Osteoblast (primary cell): Measurements from ENCODE around the gene PAPSS1. TPM values are rescaled to one million over a fixed set of nuclear protein-coding genes. Genes with fewer than 3 reads are reported as not detected.

Source experiments
- DNase-seq: peaks from one replicate; pipeline ENCODE4 v3.0.0; 2011; ENCODE audit warnings: low spot score, mixed read lengths; ENCODE audit not compliant: insufficient read length; ENCODE audit errors: missing footprints
- H2AFZ ChIP-seq: 2 replicates; pipeline ENCODE4 v1.6.0; 2011; ENCODE audit warnings: mild to moderate bottlenecking, low read length
- H3K27ac ChIP-seq: 2 replicates; pipeline ENCODE4 v1.5.1; 2011; ENCODE audit warnings: mild to moderate bottlenecking, low read depth, low read length, moderate library complexity
- H3K27me3 ChIP-seq: 2 replicates; pipeline ENCODE4 v1.6.0; 2012; ENCODE audit warnings: mild to moderate bottlenecking, control low read depth, inconsistent platforms, low read length, moderate library complexity; ENCODE audit not compliant: insufficient read depth
- H3K36me3 ChIP-seq: 2 replicates; pipeline ENCODE4 v1.5.1; 2011; ENCODE audit warnings: mild to moderate bottlenecking, low read length, control low read depth, moderate library complexity; ENCODE audit not compliant: insufficient read depth
- H3K4me1 ChIP-seq: 2 replicates; pipeline ENCODE4 v1.5.1; 2011; ENCODE audit warnings: mild to moderate bottlenecking, low read length, control low read depth, moderate library complexity; ENCODE audit not compliant: insufficient read depth
- H3K4me2 ChIP-seq: 2 replicates; pipeline ENCODE4 v1.6.0; 2011; ENCODE audit warnings: mild to moderate bottlenecking, low read length; ENCODE audit not compliant: insufficient read depth
- H3K4me3 ChIP-seq: fragments of 200-600 bp; sonication (generic); 3 replicates; pipeline ENCODE4 v1.5.1; 2012; ENCODE audit warnings: mild to moderate bottlenecking, low read length, inconsistent platforms; ENCODE audit not compliant: insufficient read depth
- H3K79me2 ChIP-seq: 2 replicates; pipeline ENCODE4 v1.6.0; 2012; ENCODE audit warnings: mild to moderate bottlenecking, low read length, control low read depth, inconsistent platforms; ENCODE audit not compliant: insufficient read depth
- H3K9me3 ChIP-seq: 2 replicates; pipeline ENCODE4 v1.5.1; 2011; ENCODE audit warnings: low read depth, low read length, control low read depth
- H4K20me1 ChIP-seq: 2 replicates; pipeline ENCODE4 v1.6.0; 2012; ENCODE audit warnings: mild to moderate bottlenecking, low read length, control low read depth; ENCODE audit not compliant: insufficient read depth
- total RNA-seq: library from RNA; depleted of rRNA; stranded (reverse); fragments of >200 nt; gene quantifications from 2 replicates; pipeline ENCODE4 v1.2.3, GENCODE V29; 2012
- TF ChIP-seq, protein P1 (sequence below): IDR thresholded peaks from 2 replicates; pipeline ENCODE4 v1.5.1; 2011; ENCODE audit warnings: mild to moderate bottlenecking, low read depth, low read length, moderate library complexity; ENCODE audit errors: extremely low read depth

The PAPSS1 gene
- total RNA-seq, 1 donor, result 123 TPM

DNA sequence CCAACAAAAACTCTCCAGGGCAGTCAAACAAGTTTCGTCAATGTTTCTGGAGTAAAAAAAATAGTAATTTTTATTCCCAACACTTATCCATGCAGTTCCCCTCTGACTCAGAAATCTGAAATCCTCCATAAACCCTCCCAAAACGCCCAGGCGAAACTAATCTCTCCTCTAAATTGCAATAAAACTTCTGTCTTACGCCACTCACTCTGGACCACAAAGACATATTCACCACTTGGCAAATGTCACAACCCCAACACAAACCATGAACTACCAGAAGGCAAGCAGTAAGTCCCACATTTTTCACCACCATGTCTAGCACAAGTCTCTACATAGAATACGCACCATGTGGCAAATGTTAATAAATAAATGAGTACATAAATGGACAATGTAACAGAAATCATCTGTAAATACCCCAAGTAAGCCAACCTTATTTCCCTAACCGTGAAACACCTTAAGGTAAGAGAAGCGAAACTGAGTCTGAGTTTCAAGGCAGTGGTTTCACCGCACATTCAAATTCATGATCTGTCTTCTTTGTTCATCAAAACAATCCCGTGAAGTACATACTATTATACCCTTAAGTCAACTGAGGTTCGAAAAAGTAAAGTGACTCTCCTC lies 1.6 kb downstream of the PAPSS1 start:
- Histone ChIP-seq H3K27ac (peak overlapping the region; percentile 57), H3K79me2 (peaks cover 65% of the 10 kb centered on the region), H3K36me3 (no peaks in the 10 kb centered on the region), H3K27me3 (no peaks in the 10 kb centered on the region), H3K4me1 (peaks cover 23% of the 10 kb centered on the region), H4K20me1 (peaks cover 26% of the 10 kb centered on the region), H3K4me2 (peak overlapping the region; percentile 86), H3K9me3 (no peaks in the 10 kb centered on the region), H2AFZ (peak overlapping the region; percentile 28), H3K4me3 (peak overlapping the region; percentile 98)
- DNase-seq, result peak; percentile 84
- TF ChIP-seq, protein P1, sequence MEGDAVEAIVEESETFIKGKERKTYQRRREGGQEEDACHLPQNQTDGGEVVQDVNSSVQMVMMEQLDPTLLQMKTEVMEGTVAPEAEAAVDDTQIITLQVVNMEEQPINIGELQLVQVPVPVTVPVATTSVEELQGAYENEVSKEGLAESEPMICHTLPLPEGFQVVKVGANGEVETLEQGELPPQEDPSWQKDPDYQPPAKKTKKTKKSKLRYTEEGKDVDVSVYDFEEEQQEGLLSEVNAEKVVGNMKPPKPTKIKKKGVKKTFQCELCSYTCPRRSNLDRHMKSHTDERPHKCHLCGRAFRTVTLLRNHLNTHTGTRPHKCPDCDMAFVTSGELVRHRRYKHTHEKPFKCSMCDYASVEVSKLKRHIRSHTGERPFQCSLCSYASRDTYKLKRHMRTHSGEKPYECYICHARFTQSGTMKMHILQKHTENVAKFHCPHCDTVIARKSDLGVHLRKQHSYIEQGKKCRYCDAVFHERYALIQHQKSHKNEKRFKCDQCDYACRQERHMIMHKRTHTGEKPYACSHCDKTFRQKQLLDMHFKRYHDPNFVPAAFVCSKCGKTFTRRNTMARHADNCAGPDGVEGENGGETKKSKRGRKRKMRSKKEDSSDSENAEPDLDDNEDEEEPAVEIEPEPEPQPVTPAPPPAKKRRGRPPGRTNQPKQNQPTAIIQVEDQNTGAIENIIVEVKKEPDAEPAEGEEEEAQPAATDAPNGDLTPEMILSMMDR, result no peak

- TF ChIP-seq, protein P1, result no peak
- H4K20me1 ChIP-seq, result peaks cover 42% of the 10 kb centered on the region
These were observed 5.8 kb downstream of the PAPSS1 start for GRCh38 chr4:107714256-107714655.

DNA sequence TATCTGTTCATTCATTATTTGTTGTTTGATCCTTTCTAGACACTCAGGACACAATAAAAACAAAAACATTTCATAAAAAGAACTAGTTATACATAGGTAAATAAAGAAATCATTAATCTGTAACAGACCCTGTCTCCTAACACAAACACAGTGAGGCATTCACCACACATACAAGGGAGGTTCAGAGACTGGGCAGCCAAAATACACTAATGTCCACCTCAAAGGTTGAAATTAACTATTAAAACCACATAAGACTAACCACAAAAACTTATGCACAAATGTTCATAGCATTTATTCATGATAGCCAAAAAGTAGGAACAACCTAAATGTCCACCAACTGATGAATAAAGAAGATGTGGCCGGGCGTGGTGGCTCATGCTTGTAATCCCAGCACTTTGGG lies 7.8 kb downstream of the PAPSS1 start:
- Histone ChIP-seq H3K27ac (no peak overlapping the region), H3K36me3 (no peaks in the 10 kb centered on the region), H3K4me3 (no peak overlapping the region), H3K27me3 (no peaks in the 10 kb centered on the region), H3K4me2 (no peak overlapping the region), H3K9me3 (no peaks in the 10 kb centered on the region), H3K79me2 (peaks cover 94% of the 10 kb centered on the region), H3K4me1 (peaks cover 14% of the 10 kb centered on the region), H4K20me1 (peaks cover 36% of the 10 kb centered on the region), H2AFZ (no peak overlapping the region)
- TF ChIP-seq, protein P1, result no peak
- DNase-seq, result no peak

More at GRCh38 chr4:107714256-107714655, 5.8 kb downstream of the PAPSS1 start:
- no peaks in the 10 kb centered on the region for H3K27me3 ChIP-seq
- no peaks in the 10 kb centered on the region for H3K9me3 ChIP-seq
- H3K4me2 ChIP-seq, result no peak overlapping the region
- peaks cover 97% of the 10 kb centered on the region for H3K79me2 ChIP-seq
- H2AFZ ChIP-seq, result no peak overlapping the region
- H3K27ac ChIP-seq, result no peak overlapping the region
- H3K36me3 ChIP-seq, result no peaks in the 10 kb centered on the region
- H3K4me1 ChIP-seq, result peaks cover 31% of the 10 kb centered on the region
- H3K4me3 ChIP-seq, result no peak overlapping the region
- no peak for DNase-seq

DNA sequence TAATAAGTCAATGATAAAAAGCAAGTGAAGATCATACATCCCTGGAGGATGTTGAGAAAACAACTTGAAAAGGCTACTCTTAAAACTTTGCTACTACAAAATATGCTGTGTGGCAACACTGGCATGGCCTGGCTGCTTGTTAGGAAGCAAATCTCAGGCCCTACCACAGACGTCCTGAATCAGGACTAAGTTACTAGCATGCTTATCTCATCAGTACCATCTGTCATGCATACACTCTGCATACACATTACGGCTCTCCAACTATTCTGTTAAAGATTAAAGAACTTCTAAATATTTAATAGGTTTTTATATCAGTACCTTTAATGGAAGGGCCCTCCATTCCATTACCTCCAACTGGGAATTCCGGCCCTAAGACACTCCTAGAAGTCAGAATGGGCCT lies 8.2 kb downstream of the PAPSS1 start:
- Histone ChIP-seq H3K27me3 (no peaks in the 10 kb centered on the region), H3K79me2 (peaks cover 94% of the 10 kb centered on the region), H3K36me3 (no peaks in the 10 kb centered on the region), H4K20me1 (peaks cover 38% of the 10 kb centered on the region), H3K4me2 (no peak overlapping the region), H3K4me1 (peaks cover 14% of the 10 kb centered on the region), H3K4me3 (no peak overlapping the region), H3K9me3 (no peaks in the 10 kb centered on the region), H2AFZ (no peak overlapping the region), H3K27ac (no peak overlapping the region)
- TF ChIP-seq, protein P1, result no peak
- DNase-seq, result no peak
